Keratinocyte (primary cell): ENCODE data around the gene CACNA1C. TPM values are rescaled to one million over a fixed set of nuclear protein-coding genes. Genes with fewer than 3 reads are reported as not detected.

Experiments
- DNase-seq: peaks from one replicate; pipeline ENCODE4 v3.0.0-alpha.2; 2011; ENCODE audit warnings: low read depth, missing footprints, low spot score
- FAIRE-seq: peaks from 2 replicates; lab custom pipeline; 2011; peaks lifted over from hg19 to GRCh38; lab: Jason Lieb, UNC
- H2AFZ ChIP-seq: 2 replicates; pipeline ENCODE4 v1.6.0; 2012; ENCODE audit warnings: low read length, control low read depth, inconsistent platforms; ENCODE audit not compliant: control insufficient read depth
- H3K27ac ChIP-seq: 2 replicates; pipeline ENCODE4 v1.5.1; 2011; ENCODE audit warnings: low read length; ENCODE audit not compliant: control insufficient read depth, insufficient read depth
- H3K27me3 ChIP-seq: 3 replicates; pipeline ENCODE4 v1.6.0; 2011; ENCODE audit warnings: low read length; ENCODE audit not compliant: control insufficient read depth, insufficient read depth; ENCODE audit errors: extremely low read depth
- H3K36me3 ChIP-seq, 2 experiments: 2 replicates in 1 of 2; 3 replicates in 1 of 2; pipeline ENCODE4 v1.5.1; 2011; ENCODE audit warnings: low read length in 2 of 2, mild to moderate bottlenecking in 1 of 2; ENCODE audit not compliant: control insufficient read depth in 2 of 2, insufficient read depth in 2 of 2; ENCODE audit errors: extremely low read depth in 1 of 2
- H3K4me1 ChIP-seq: 3 replicates; pipeline ENCODE4 v1.5.1; 2011; ENCODE audit warnings: low read length; ENCODE audit not compliant: control insufficient read depth, insufficient read depth; ENCODE audit errors: extremely low read depth
- H3K4me2 ChIP-seq: 3 replicates; pipeline ENCODE4 v1.6.0; 2011; ENCODE audit warnings: low read depth, low read length; ENCODE audit not compliant: control insufficient read depth, insufficient read depth; ENCODE audit errors: extremely low read depth
- H3K4me3 ChIP-seq, 3 experiments: fragments of 200-600 bp in 1 of 3; sonication (generic) in 1 of 3; 2 replicates in 2 of 3; 3 replicates in 1 of 3; pipeline ENCODE4 v1.5.1; 2011 to 2016; ENCODE audit warnings: low read length in 3 of 3, mild to moderate bottlenecking in 3 of 3, control low read depth in 2 of 3, inconsistent platforms in 1 of 3, low read depth in 1 of 3, mixed read lengths in 1 of 3, mixed run types in 1 of 3, moderate library complexity in 1 of 3; ENCODE audit not compliant: control insufficient read depth in 2 of 3, insufficient read depth in 2 of 3; ENCODE audit errors: extremely low read depth in 1 of 3
- H3K79me2 ChIP-seq: 2 replicates; pipeline ENCODE4 v1.6.0; 2012; ENCODE audit warnings: low read length; ENCODE audit not compliant: control insufficient read depth, insufficient read depth
- H3K9ac ChIP-seq: 3 replicates; pipeline ENCODE4 v1.6.0; 2011; ENCODE audit warnings: low read length; ENCODE audit not compliant: control insufficient read depth, insufficient read depth; ENCODE audit errors: extremely low read depth
- H3K9me1 ChIP-seq: 3 replicates; pipeline ENCODE4 v1.6.0; 2011; ENCODE audit warnings: low read length; ENCODE audit not compliant: control insufficient read depth, insufficient read depth; ENCODE audit errors: extremely low read depth
- H3K9me3 ChIP-seq: 2 replicates; pipeline ENCODE4 v1.5.1; 2012; ENCODE audit warnings: low read depth, low read length; ENCODE audit not compliant: control insufficient read depth
- H4K20me1 ChIP-seq: 3 replicates; pipeline ENCODE4 v1.6.0; 2011; ENCODE audit warnings: low read length; ENCODE audit not compliant: control insufficient read depth, insufficient read depth; ENCODE audit errors: extremely low read depth
- CTCF ChIP-seq, 3 experiments: IDR thresholded peaks in 1 of 3; conservative IDR thresholded peaks in 1 of 3; optimal IDR thresholded peaks in 1 of 3; 2 replicates in 2 of 3; 3 replicates in 1 of 3; pipeline versions ENCODE3 to v1.5.1; 2011; ENCODE audit warnings: low read length in 3 of 3, mild to moderate bottlenecking in 3 of 3, moderate library complexity in 2 of 3, control low read depth in 1 of 3, inconsistent platforms in 1 of 3; ENCODE audit not compliant: insufficient read depth in 2 of 3; ENCODE audit errors: extremely low read depth in 1 of 3
- EZH2 ChIP-seq: IDR thresholded peaks from one replicate; pipeline ENCODE4 v1.6.1; 2012; ENCODE audit warnings: inconsistent platforms, mild to moderate bottlenecking, low read length, moderate library complexity
- dilution Hi-C: fragments of 300-500 bp; cut with MboI; formaldehyde crosslinking; loops from one replicate; pipeline ENCODE4 v1.7.0; 2020; ENCODE audit warnings: low sequenced_read_pairs; ENCODE audit not compliant: extremely low pct_ligation_motif_present
- polyA plus RNA-seq, 5 experiments: library from polyadenylated mRNA; depleted of rRNA in 3 of 5; stranded (reverse) in 3 of 5; stranded (forward) in 1 of 5; unstranded in 1 of 5; fragments of >200 nt; gene quantifications; 1 replicate in 1 of 5; 2 replicates in 3 of 5; 3 replicates in 1 of 5; pipeline versions ENCODE4 v1.2.1 to v1.2.3, GENCODE V29; 2011 to 2012; ENCODE audit warnings: missing spikeins in 2 of 5, low read depth in 1 of 5, low replicate concordance in 1 of 5

CACNA1C gene
- polyA plus RNA-seq, 1 donor (not counting 4 experiments of a cell fraction or from before 2014, with no cell fraction given): not detected

GRCh38 chr12:2019126-2019525 is 33.7 kb upstream of the CACNA1C start:
- no peaks in the 10 kb centered on the region for H4K20me1 ChIP-seq
- no peaks in the 10 kb centered on the region for H3K9me3 ChIP-seq
- H3K27me3 ChIP-seq: peaks cover 6% of the 10 kb centered on the region
- H3K79me2 ChIP-seq: no peaks in the 10 kb centered on the region
- H3K27ac ChIP-seq: no peak overlapping the region
- FAIRE-seq (no peak), DNase-seq (no peak)
- H3K9me1 ChIP-seq: no peaks in the 10 kb centered on the region
- no peak overlapping the region for H3K9ac ChIP-seq
- dilution Hi-C loops: no loop called here
- H3K36me3 ChIP-seq: no peaks in the 10 kb centered on the region
- H2AFZ ChIP-seq: no peak overlapping the region
- H3K4me1 ChIP-seq: no peaks in the 10 kb centered on the region
- no peak for TF ChIP-seq CTCF (optimal IDR thresholded peaks at IDR 0.05 in 1 of 3, IDR thresholded peaks at IDR 0.05 in 1 of 3, conservative IDR thresholded peaks at IDR 0.05 in 1 of 3; ENCODE audit: extremely low read depth in 1 of 3, insufficient read depth in 2 of 3, low read length in 3 of 3)
- TF ChIP-seq EZH2: no peak
- no peak overlapping the region for H3K4me2 ChIP-seq
- H3K4me3 ChIP-seq: no peak overlapping the region

DNA sequence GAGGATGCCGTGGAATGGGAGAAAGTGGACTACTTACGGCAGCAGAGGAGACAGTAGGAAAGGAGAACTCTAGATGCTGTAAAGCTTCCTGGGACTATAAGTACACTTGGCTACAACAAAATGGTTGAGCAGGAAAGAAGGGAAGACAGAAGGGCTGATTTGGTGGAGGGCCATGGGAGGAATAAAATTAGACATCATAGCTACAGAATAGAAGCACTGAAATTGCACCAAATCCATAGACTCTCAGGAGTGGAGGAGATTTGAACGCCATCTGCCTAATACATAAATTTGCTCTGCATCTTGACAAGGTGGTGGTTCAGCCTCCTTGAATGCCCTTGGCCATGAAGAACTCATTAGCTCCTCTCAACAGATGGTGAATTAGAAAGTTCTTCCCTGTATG is 32.3 kb upstream of the CACNA1C start:
- Histone ChIP-seq H2AFZ (no peak overlapping the region), H3K9me1 (no peaks in the 10 kb centered on the region), H3K4me2 (no peak overlapping the region), H3K27me3 (peaks cover 12% of the 10 kb centered on the region), H3K27ac (no peak overlapping the region), H3K9ac (no peak overlapping the region), H3K36me3 (no peaks in the 10 kb centered on the region), H3K4me3 (no peak overlapping the region), H3K79me2 (no peaks in the 10 kb centered on the region), H4K20me1 (no peaks in the 10 kb centered on the region), H3K9me3 (no peaks in the 10 kb centered on the region), H3K4me1 (no peaks in the 10 kb centered on the region)
- DNase-seq (no peak), FAIRE-seq (no peak)
- dilution Hi-C loops: no loop called here
- TF ChIP-seq EZH2: no peak
- no peak for TF ChIP-seq CTCF (optimal IDR thresholded peaks at IDR 0.05 in 1 of 3, IDR thresholded peaks at IDR 0.05 in 1 of 3, conservative IDR thresholded peaks at IDR 0.05 in 1 of 3; ENCODE audit: extremely low read depth in 1 of 3, insufficient read depth in 2 of 3, low read length in 3 of 3)
